Stimulated activated CD8-positive, alpha-beta memory T cell treated with anti-CD3 and anti-CD28 coated beads, Interleukin-15, amount 100 ng/mL, for 24 hours (primary cell): Measurements from ENCODE around the gene WDR74.

Experiments
- DNase-seq: peaks from one replicate; pipeline ENCODE4 v3.0.0-alpha.2; 2020; ENCODE audit warnings: low read depth

The WDR74 gene

DNA sequence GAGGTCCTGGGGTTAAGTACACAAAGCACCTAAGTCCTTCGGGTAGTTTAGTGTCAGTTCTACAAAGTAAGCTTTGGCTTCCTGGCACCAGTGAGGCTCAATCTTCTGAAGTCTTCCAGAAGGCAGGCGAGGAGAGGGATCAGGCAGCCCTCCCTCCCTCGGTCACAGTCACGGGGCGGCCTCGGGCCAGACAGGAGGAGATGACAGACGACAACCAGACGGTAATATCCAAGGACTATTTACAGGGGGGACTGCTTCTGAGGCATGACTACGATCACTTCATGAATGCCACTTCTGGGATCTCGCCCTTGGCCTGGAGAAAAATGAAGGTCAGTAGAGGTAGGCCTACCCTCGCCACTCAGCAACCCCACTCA is 47.2 kb downstream of the WDR74 start:
- DNase-seq, result no peak

GRCh38 chr11:62791501-62792201 is 47.7 kb downstream of the WDR74 start, which contains the start of gene TMEM223:
TMEM223 (minus strand) TSS chr11:62792006; CDS start chr11:62791994, 12 bp downstream.
- peak; percentile 78 for DNase-seq

DNA sequence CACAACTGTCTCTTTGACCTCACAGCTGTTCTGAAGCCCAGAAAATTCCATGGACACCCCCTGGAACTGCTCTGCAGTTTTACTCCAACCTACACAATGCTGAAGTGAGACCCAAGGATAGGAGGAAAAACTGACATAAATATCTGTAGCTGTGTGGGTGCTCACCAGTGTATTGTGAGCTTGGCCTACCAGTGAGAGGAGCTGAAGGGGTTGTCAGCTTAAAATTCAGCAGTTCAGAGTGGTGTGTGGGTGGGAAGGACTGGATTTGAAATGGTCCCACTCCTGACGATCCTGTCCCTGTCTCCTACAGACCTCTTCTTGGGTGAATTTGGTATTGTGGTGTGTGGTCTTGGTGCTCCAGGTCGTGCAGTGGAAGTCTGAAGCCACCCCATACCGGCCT is 49.8 kb downstream of the WDR74 start:
- DNase-seq, result no peak

- DNase-seq, result no peak
Observed at GRCh38 chr11:62788991-62789390, 50.4 kb downstream of the WDR74 start.

- peak; percentile 97 for DNase-seq
Observed at GRCh38 chr11:62787005-62787759, 52.2 kb downstream of the WDR74 start, which contains the start of gene TMEM179B. TMEM179B (plus strand) TSS chr11:62787402; CDS start chr11:62787432, 30 bp downstream.

DNA sequence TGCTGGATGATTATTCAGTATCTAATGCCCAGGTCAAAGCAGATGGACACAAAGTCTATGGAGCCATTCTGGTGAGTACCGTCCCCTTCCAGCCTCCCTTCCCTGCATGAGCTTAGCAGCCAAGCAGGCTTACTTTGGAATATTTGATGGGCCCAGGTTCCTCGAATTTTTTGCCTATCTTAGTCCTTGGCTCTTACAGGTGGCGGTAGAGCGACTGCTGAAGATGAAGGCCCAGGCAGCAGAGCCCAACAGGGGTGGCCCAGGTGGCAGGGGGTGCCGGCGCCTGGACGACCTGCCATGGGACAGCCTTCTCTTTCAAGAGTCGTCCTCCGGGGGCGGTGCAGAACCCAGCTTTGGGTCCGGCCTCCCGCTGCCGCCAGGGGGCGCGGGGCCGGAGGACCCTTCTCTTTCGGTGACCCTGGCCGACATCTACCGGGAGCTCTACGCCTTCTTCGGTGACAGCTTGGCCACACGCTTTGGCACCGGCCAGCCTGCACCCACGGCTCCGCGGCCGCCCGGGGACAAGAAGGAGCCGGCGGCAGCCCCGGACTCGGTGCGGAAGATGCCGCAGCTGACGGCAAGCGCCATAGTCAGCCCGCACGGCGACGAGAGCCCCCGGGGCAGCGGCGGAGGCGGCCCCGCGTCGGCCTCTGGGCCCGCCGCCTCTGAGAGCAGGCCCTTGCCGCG is 52.9 kb downstream of the WDR74 start:
- DNase-seq, result peak; percentile 70
